Suprapubic skin (tissue), 4 donors: ENCODE measurements around the gene RBMS3.

Experiments
- CTCF ChIP-seq, 2 donors: fragments of 200-600 bp in 1 of 2; fragments of 450-650 bp in 1 of 2; sonication (generic) in 1 of 2; IDR thresholded peaks; one replicate each; pipeline ENCODE4 v1.5.1; 2016 to 2019; ENCODE audit warnings: antibody characterized with exemption in 2 of 2, mild to moderate bottlenecking in 1 of 2, moderate library complexity in 1 of 2
- POLR2A ChIP-seq, 2 donors: fragments of 450-650 bp; IDR thresholded peaks; one replicate each; pipeline ENCODE4 v1.6.1; 2017; ENCODE audit warnings: antibody characterized with exemption in 2 of 2, mild to moderate bottlenecking in 2 of 2, moderate library complexity in 2 of 2
- POLR2AphosphoS5 ChIP-seq, 3 donors: sonication (generic); formaldehyde crosslinking; IDR thresholded peaks; one replicate each; pipeline ENCODE4 v1.6.1; 2017; ENCODE audit warnings: antibody characterized with exemption in 3 of 3

GRCh38 chr3:29274667-29275066 lies 6.2 kb upstream of the RBMS3 start:
- TF ChIP-seq POLR2A (IDR thresholded peaks at IDR 0.05) (no peak), CTCF (IDR thresholded peaks at IDR 0.05) (no peak), POLR2AphosphoS5 (IDR thresholded peaks at IDR 0.05) (no peak)
